ENCODE data around the gene NHSL2.

Gene NHSL2

DNA sequence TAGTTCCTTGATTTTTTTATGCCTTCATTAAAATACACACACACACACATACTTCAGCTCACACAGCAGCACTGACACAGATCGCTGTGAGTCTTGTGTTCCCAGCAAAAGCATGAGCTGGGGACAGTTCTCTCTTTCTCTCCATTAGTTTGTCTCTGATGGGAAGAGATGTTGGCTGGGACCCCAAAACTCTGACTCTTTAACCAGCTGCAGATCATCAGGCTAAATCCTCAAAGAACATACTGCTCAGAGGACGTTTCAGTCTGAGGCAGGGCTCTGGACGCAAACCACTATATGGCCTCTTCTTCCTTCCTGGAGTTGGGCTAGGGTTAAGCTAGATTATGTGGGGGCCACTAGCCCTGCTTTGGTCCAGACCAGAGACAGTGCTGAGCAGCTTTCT lies 109.6 kb downstream of the NHSL2 start:
- no peak for DNase-seq

DNA sequence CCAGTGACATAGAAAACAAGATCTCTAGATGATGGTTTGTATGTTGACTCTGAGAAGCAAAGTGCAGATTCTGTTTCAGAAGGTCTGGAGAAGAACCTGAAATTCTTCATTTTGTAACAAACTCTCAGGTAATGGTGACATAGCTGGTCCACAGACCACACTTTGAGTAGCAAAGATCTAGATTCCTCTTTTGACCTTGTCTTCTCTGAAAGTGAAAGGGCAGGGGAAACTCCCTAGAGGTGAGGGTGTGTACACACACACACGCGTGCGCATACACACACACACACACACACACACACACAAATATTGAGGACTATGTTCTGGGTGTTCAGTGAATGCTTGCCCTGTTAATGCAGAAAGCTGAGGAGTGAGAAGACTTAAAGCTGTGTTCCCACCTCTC lies 110.1 kb downstream of the NHSL2 start:
- peak in 1 of 5 experiments; percentile 22 for DNase-seq

DNA sequence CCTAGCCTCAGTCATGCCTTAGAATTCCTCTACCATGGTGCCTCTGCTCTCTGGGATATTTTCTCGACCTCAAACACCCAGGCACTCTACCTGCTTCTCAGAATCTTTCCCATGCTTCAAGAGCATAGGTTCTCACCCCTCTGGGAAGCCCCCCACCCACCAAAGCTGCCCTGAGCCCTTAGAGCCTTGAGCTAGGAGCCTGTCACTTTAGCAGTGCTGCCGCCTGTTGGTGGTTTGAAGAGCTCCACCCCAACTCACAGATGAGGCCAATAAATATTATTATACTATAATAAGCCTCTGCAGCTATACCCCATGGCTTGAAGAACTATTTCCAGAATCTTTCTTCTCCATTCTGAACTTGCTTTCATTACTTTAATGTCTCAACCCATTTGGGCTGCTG lies 111.3 kb downstream of the NHSL2 start:
- DNase-seq, result peak in 1 of 5 experiments; percentile 14

DNA sequence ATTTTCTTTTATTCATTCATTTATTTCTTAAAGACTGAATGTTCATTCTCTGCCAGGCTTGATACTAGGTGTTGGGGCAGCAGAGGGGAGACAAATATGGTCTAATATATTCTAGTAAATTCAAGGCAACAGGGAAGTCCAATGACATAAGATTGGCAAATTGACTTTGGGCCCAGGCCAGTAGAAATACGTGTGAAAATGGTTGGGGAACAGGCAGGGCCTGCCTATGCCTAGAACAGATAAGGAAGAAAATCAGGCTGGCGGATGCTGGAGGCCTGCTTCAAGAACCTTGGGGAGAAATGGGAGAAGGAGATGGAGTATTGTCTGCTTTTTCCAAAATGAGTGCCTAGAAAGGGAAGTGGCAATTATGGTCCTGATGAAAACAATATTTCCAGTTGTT lies 112.4 kb downstream of the NHSL2 start:
- no peak for DNase-seq

DNA sequence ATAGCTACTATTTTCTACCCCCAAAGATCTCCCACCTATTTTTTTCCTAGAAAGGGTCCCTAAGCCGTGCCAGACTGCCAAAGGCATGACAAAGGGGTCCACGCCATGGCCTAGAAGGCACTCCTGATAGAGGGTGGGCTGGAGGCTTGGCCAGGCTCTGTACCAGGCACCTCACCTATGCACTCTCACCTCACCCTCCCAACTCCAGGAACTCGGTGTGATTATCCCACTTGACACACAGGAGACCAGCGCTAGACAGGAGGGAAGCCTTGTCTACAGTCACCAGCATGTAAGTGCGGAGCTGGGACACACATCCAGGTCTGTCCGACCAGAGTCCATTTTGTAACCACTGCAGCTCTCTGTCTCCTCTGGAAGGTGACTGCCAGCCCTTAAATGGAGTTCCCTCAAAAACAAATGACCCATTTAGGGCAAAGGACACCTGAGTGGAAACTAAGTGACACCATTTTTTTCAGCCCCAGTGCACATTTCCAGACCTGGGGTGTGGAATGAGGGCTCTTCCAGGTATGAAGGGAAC lies 114.7 kb downstream of the NHSL2 start:
- DNase-seq, result no peak

DNA sequence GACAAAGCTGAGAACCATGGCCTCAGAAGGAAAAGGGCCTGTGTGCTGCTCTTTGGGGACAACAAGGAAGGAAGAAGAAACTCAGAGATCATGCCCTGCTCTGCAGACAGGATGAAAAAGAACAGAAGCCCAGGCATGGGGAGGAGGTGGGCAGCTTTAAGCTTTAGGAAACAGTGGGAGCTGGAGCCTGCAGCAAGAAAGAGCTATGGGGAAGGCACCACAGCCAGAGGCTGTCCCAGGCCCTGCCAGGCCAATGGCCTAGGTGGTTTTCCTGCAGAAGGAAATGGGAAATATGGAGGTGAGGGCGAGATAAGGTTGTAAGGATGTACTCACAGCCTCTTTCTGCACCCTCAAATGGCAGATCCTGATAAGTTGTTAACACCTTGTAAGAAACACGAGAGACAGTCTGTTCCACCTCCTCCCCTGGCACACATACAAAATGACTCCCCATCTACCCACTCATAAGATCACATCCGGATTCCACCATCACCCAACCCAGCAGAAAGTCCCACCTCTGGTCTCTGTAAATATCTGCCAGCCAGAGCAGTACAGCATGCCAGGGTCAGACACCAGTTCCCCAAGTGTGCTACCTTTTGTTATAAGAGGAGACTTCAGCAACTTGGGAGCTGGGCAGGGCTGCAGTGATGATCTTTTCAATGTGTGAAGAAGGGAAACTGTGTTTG lies 115.8 kb downstream of the NHSL2 start:
- no peak for DNase-seq

DNA sequence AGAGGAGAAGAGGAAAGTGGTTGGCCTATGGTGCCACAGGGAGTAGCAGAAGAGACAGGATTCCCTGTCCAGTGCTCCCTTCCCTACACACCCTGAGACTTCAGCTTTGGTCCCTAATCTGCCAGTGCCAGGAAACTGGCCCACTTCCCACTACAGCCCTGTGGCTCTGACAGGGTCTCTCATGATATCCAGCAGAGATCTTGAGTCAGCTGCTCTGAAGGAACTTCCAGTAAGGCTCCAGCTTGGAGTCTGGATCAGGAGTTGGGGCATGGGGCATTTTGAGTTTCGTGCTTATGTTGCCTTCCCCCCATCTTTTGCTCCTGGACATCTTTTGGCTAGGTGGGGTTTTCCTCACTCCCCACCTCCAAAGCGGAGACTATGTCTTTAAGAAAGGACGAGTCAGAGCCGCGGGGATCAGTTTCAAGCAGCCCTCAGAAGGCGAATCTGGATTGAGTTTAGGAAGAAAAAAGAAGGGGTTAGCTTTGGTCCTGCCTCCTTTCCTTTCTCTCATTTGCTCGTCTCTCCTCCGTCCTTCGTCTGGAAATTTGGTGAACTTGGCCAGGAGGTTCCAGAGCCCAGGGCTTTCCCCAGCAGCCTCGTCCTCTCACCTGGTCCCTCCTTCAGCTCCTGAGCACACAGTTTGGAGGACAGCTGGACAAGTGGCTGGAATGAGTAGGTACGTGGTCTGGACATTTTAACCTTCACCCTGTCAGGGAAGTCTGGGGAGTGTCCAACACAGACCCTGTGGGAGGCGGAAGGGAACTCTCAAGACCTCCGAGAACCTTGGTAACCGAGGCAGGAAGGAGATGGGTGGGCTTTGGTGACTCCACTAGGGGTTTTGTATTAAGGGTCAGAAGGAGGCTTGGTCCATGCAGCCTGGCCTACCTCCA lies 116.6 kb downstream of the NHSL2 start:
- no peak for DNase-seq

DNA sequence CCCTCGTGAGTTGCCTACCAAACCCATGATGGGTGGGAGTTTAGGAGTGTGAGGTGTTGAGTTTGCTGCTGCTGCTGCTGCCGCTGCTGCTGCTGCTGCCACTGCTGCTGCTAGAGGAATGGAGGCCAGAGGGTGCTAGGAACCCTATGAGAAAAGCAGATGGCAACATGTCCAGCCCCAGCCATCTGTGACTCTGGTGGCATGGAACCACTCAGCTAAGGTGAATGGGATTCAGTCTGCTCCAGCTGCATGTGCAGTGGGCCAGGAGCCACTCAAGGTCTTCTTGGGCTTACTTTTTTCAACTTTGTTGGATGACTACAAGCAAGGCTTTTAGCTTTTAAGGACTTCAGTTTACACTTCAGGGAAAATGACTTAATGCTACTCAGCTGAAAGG lies 117.3 kb downstream of the NHSL2 start:
- DNase-seq, result no peak

DNA sequence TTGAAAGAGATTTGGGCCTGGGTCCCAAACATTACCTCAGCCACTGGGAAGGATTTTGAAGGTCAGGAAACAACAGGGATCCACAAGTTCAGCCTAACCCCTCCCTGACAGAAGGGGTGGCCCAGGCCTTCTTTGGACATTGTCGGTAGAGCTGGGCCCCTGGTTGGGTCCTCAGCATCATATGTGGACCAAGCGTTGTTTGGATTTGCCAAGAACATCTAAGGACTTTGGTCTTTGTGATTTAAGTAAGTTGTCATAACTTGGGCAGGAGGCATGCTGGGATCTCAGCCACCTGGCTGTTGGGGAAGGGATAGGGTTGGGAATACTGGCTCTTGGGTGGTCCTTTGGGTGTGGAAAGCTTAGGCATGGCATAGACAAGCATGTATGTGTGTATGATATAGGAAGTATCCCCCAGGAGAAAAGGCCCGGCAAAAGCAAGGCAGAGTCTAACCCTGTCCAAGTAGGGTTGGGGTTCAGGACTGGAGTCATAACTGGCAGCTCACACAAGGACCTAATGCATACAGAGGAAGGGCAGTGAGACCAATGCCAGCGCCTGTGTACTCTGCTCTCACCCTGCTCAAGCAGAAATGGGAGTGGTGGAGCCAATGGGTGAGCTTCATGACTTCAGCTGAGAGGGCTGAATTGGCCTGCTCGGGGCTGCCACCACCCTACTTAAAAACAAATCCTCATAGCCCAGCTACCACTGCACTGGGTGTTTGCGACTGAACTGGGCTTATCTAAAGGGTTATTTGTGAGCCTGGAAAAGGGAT lies 118.2 kb downstream of the NHSL2 start:
- DNase-seq, result no peak

DNA sequence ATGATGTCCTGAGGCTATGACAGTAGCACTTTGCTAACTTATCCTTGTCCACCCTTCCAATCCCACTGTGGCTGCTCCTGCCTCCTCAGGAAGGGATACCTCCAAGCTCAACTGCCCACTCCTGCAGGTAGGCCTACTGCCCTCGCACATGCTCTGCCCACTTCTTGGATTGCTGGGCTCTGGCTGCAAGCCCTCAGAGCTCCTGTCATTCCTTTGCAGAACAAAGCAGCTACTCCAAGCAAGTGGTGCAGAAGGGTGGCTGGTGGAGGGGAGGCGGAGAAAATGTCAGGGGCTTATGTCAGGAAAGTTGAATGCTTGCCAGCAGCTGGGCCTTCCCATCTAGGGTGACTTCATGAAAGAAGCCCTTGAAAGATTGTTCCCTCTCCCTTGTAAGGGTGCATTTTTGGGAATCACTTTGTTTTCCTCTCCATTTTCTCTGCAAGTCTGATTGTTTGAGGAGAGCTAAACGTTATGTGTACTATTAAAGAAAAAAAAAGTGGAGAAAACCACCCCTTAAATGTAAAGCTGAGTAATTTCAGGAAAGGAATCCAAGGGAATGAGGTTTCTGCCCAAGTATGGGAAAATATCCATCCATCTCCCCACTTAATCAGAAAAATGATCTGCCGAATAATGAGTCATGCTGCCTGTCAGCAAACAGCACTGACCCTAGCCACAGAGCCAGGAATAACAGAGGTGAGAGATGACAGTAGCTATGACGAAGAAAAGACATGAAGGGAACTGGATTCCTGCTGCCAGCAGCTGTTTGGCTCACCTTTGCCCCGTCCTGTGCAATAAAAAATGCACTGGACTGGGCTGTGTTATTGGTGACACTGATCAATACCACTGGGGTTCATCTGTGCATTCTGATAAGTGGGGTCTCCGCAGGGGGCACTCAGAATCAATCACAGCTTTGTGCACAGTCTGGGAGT lies 119.1 kb downstream of the NHSL2 start:
- DNase-seq, result no peak

DNA sequence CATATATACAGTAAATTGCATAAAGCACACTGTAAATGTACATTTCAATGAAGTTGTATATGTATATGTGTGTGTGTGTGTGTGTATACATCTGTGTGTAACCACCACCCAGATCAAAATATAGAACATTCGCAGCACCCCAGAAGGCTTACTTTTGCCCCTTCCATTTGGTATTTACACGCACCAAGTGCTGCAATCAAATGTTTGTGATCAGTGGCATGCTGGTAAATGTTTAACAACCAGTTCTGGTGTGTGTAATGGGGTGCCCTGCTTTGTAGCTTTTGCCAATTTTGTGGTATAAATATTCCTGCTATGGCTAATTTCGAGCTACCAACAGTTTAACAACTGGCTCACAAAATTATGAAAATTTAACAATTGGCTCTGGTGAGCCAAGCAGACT lies 119.8 kb downstream of the NHSL2 start:
- DNase-seq, result no peak

DNA sequence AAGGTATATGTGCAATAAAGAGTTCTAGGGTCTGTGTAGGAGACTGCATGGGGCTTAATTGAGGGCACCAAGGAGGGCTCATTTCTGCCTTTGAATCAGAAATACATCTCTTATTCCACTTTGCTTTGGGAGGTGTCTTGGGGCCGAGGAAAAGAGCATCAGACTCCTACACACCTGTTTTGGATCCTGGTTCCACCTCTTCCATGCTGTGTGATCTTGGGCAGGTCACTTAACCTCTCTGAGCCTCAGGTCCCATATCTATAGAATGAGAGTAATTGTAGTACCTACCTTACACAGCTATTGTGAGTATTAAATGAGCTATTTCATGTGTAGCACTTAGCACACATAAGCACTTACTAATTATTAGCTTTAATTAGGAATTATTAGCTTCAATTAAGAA lies 120.5 kb downstream of the NHSL2 start:
- no peak for DNase-seq

DNA sequence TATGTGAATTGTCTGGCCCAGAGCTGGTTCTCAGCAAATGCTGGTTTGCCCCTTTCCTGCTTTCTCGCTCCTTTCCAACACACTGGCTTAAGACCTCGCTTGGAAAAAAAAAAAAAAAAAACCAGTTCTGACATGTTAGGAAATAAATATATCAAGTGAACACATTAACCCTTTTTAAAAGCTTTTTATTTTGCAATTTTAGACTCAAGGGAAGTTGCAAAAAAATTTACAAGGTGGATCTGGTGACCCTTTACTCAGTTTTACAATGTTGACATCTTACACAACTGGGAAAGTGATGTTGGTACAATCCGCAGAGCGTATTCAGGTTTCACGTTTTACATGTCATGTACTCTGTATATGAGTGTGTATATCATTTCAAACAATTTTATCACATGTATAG lies 121.0 kb downstream of the NHSL2 start:
- no peak for DNase-seq

DNA sequence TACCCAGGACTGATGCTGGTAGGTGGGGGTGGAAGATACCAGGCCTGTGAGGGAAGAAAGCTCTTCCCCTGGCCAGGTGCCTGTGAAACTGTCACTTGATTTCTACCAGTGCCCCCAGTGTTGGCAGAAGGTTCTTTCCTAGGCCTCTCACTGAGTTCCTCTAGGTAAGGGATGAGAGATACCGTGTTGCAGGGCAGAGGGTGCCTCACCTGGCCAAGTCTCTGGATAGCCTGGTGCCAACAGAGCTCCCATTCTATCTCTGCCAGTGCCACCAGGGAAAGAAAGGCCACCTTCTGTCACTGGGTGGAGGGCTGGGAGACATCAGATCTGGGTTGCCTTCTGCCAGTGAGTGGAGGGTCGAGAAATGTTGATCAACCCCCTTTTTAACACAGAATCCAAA lies 127.0 kb downstream of the NHSL2 start:
- no peak for DNase-seq

DNA sequence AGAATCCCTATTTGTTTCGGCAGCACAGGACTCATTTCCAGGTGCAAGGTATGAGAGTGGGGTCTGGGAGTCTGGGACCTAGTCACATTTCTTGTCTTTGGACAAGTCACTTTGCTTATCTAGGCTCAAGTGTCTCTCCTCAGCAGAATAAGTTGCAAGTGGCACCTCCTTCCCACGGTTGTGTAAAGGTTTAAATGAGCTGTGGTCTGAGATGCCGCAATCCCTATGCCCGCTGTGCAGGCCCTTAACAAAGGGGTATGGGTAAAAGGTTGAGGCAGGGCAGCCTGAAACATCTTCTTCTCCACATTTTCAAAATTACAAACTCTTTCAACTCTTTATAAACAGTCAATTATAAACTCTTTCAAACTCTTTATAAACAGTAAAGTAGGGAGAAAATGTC lies 127.4 kb downstream of the NHSL2 start:
- no peak for DNase-seq

DNA sequence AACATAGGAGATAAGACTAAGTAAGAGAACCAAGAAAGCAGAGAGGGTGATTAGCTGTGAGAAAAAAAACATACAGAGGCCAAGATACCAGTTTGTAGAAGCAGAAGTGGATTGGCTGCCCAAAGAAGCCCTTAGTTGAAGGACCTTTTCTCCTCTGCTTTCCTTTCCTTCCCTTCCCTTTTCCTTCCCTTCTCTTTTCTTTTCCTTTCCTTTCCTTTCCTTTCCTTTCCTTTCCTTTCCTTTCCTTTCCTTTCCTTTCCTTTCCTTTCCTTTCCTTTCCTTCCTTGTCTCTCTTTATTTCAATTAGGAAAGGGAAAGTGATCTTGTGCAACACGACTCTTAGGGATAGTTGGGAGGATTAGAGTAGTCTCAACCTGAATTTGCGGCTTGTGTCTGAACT lies 128.2 kb downstream of the NHSL2 start:
- DNase-seq, result no peak

DNA sequence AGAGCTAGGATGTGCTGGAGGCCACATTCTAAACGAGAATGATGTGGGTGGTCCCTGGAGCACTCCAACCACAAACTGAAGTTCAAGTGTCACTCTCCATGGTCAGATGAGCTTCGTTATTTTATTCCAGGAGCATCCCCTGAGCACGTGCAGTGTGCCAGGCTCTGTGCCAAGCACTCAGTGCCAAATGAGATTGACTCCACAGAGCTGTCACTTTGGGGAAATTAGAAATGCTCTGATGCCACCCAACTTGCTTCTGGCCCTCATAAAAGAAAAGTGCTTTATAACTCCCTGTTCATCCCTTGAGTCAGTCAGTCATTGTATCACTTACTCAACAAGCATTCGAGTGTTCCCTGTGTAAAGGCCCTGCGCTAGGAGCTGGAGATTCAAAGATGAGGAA lies 129.9 kb downstream of the NHSL2 start:
- no peak for DNase-seq

DNA sequence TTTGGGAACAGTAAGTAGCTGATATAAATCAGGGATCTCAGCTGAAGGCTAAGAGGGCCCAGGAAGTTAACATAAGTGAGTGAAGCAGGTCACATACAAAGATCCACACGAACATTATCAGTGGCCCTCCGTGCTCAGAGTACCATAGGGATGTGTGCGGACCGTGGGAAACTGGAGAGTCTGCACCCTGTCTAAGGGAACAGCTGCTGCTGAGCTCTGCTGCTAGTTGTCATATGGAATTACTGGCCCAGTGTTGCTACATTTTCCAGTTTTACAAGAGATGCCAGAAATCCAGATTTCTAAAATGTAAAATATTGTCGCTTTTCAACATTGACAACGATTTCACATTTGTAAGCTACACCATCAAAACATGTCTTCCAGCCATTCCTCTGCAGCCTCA lies 130.5 kb downstream of the NHSL2 start:
- no peak for DNase-seq

DNA sequence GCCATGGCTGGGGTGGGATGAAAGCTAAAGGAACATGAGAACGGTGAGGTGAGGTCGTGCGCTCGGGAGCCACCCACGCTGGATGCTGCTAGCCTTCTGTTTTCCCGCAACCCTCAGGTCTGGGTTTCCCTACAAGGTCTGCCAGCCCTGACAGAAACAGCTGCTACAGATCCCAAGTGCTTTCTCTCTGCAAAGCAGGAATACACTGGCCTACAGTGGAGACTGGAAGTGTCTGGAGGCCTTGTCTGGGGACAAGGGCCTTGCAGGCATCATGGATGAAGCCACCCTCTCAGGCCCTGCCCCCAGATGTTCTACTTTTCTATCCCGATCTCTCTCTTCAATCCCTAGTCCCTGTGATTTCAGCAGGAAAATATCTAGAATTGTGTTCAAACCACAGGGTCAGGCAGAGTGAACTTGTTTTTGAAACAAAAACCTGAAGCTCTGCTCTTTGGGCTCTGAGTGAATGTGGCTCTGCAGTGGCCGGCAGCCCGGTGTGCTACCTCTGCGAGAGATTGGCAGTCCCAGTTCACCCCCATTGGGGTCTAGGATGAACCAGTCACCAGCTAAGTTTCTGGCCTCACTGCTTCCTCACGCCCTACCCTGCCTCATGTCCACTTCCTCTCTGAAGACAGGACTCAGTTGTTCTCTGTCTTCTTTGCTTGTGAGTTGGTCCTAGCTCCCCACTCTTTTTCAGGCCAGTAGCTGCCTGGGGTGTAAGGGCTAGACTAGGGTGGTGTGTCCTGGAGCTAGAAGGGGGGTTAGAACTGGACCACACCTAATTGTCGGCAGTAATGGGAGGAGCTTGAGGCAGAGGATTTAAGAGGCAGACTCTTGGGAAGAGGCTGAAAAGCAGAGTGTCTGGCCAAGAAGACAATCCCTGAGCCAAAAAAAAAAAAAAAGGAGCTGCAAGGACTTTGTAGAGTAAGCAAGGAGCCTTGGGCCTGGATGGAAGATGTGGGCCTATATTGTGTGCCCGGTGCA lies 131.5 kb downstream of the NHSL2 start:
- no peak for DNase-seq

DNA sequence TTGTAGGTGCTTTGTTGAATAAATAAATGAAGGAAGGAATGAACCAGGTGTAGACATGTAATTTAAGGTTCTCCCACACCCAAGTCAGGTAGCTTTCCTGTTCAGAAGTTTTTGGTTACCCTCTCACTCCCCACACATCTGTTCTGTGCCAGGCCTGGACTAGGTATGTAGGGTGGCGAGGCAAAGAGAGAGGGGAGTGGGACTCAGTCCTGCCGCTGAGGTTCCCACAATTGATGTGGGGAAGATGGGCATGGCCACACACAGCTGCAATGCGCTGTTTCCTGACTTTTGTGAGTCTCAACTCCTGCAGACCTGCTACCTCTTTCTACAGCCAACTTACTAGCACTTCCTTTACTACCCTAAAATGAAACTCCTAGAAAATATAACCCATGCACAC lies 132.2 kb downstream of the NHSL2 start:
- DNase-seq, result no peak

DNA sequence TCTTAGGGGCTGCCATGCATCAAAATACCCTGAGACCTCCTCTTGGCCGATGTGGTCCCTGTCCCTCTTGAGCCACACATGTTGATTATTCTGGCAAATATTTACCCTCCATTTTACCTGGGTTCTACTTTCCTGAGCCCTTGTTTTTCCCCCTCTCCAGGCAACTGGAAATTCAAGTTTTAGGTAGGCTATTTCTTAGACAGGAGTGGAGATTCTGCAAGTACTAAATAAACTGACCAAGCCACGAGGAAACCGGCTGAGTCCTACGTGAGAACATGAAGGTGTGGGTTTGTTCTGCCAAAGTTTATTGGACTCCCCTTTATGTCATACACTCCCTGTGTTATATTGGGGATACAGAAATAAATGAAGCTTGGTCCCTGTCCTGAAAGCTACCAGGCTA lies 133.0 kb downstream of the NHSL2 start:
- DNase-seq, result no peak
